HG03565 (cell line): Measurements from ENCODE around the gene RFX1.

ENCODE experiments used
- ATAC-seq: cut with Tn5 transposase; IDR thresholded peaks from one replicate; pipeline ENCODE4 v1.9.1; 2021; ENCODE audit warnings: mild to moderate bottlenecking, moderate library complexity; ENCODE audit not compliant: unreplicated experiment

Gene RFX1

DNA sequence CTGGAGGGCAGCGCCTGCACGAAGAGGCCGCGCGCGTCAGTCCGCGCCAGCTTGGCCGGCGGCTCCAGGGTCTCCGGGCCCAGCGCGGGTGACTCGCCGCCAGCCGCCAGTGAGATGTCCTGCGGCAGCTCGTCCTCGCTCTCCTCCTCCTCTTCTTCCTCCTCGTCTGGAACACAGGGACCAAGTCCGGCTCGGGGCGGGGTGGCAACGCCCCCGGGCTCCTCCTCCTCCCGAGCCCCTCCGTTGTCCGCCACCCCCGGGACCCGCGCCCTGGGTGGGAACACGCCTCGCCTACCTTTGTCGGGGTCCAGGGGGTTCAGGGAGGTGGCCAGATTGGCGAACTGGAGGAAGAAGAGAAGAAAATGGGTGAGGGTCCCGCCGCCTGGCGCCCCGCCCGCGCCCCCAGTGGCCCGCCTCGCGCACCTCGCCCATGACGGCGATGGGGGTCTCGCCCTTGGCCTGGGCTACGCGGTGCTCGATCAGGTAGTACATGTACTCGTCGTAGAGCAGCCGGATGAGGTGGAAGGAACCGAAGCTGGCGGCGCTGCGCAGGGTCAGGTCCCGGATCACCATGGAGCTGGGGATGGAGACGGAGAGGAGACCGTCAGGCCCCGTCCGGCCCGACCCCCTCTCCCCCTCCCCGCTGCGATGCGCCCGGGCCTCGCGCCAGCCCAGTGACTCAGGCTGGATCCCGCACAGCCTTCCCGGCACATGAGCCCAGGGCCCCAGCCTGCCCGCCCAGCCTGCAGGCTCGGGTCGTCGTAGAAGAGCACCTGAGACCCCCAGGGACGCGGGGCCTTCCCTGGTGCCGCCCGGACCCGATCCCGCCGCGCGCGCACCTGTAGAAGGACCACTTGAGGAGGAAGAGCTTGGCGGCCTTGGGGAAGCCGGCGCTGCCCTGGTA lies 43.2 kb downstream of the RFX1 start:
- no peak for ATAC-seq

DNA sequence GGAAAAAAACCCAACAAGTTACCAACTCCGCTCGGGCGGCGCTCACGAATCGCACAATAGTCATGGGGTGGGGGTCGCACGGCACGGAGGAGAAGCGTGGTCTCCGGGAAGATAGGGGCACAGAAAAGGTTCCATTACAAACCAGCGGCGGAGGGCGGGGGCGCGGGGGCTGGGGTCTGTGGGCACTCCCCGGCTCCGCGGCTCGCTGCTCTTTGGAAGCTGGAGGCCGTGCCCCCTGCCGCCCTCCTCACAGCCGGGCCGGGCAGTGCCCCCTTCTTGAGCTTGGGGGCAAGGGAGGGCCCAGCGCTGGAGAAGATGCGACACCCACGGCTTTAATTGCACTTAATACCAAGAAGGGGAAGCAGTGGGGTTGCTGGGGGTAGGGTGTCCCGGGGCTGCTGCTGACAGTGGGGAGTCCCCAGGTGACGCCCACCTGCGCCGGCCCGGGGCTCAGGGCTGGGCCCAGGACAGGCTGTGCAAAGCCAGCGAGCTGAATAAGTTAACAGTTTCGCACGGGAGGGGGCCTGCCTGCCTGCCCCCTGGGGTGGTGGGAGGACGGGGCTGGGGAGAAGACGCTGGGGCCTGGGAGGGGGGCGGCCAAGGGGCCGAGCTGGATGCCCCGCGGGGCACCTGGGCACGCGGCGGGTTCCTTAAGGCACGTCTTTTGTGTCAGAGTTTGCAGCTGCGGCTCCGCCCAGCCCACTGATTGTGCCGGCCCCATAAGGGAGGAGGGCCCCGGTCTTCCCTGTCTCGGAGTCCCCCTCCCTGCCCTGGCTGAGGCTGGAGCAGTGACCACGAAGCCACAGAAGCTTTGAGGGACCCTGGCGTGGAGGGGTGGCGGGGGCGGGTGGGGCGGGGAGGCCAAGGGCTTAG lies 44.1 kb downstream of the RFX1 start:
- ATAC-seq = no peak

DNA sequence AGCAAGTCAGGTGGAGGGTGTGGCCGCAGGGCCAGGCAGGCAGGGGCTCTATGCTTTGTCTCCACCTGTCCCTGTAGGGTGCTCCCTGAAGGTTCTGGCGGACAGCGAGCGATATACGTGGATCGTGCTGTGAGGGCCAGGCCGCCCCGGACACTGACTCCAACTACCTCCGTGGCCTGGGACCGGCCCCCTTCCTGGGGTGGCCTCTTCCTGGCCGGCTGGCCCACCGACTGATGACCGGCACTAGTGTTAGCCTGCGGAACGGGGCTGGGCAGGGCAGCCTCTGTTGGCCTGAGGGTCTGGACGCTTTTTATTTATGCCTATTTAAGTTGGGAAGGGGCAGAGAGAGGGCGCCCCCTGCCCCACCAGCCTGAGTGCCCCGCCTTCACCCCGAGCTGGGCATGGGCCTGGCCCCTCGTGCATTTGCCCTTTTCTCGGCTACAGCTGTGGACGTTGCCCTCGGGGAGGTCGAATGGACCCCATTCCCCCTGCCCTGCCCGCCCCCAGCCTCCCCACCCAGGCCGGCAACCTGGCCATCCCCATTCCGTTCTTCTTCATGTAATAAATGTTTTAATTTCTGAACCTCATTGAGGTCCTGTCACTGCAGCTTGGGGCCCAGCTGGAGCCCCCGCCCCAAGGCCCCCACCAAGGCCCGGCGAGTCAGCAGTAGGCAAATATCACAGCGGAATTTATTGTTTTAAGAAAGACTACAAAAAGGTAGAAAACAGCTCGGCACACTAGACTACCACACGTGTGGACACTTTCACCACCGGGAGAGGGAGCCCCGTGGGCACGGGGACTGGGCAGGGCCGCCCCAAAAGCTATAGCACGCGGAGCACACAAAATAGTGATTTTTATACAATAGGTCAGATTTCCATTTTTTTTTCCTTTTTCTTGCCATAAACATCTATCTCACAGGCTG lies 45.0 kb downstream of the RFX1 start:
- ATAC-seq = no peak

DNA sequence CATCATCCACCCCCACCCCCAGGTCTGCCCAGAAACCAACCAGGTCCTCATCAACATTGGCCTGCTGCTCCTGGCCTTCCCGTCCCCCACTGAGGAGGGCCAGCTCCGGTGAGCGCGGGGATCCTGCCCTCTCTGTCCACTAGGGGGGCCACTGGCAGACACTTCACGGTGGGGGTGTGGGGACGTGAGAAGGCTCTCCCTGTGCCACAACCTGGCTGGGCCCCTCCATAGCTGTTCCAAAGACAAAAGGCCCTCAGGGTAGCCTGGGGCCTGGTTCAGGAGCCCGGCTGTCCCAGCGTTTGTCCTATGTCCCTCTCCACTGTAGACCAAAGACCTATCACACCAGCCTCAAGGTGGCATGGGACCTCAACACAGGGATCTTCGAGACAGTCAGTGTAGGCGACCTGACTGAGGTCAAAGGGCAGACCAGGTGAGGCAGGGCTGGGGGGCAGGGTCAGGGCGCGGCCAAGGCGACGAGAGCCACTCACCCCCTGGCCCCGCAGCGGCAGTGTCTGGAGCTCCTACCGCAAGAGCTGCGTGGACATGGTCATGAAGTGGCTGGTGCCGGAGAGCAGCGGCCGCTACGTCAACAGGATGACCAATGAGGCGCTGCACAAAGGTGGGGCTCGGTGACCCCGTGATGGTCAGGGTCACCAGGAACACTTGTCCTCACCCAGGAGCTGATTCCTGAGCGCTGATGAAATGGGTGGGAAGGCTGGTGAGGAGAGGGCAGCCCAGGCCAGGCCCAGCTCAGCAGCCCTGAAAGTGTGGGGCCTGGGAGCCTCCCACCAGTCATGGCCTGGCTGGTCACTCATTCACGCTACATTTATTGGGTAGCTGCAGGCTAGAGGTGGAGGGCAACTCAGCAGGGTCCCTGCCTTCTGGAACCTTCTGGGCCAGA lies 45.9 kb downstream of the RFX1 start:
- ATAC-seq = no peak

DNA sequence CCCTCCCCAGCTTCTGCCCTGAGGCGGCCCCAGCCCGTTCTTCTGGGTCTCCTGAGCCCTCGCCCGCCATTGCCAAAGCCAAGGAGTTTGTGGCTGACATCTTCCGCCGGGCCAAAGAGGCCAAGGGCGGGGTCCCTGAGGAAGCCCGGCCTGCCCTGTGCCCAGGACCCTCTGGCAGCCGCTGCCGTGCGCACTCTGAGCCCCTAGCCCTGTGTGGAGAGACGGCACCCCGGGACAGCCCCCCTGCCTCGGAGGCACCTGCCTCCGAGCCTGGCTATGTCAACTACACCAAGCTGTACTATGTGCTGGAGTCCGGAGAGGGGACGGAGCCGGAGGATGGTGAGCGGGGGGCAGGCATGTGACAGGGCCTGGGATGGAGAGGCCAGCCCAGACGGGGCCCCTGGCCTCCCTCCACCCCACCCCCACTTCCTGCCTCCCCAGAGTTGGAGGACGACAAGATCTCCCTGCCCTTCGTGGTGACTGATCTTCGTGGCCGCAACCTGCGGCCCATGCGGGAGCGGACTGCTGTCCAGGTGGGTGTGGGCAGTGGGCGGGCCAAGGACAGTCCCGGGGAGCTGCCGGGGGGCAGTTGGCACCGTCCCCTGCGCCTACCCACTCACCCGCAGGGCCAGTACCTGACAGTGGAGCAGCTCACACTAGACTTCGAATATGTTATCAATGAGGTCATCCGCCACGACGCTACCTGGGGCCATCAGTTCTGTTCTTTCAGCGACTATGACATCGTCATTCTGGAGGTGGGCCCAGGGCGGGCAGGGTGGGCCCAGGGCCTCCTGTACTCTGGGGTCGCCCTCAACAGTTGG lies 46.8 kb downstream of the RFX1 start:
- no peak for ATAC-seq

DNA sequence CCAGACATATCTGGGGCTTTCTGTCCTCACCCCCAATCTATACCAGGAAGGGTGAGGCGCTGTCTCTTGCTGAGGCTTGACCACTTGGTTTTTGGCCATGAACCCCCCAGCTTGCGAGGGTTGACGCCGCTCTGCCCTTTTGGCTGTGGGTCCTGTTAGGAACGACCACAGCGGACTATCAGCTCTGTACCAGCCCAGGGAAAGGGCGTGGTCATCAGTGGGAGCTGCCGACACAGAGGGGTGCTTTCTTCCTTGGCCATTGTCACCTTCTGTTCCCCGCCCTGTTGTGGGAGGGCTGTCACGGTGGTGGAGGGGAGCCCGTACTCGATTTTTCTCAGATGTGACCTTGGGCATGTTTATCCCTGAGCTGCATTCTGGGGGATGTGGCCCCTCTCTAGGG lies 48.1 kb downstream of the RFX1 start:
- no peak for ATAC-seq

DNA sequence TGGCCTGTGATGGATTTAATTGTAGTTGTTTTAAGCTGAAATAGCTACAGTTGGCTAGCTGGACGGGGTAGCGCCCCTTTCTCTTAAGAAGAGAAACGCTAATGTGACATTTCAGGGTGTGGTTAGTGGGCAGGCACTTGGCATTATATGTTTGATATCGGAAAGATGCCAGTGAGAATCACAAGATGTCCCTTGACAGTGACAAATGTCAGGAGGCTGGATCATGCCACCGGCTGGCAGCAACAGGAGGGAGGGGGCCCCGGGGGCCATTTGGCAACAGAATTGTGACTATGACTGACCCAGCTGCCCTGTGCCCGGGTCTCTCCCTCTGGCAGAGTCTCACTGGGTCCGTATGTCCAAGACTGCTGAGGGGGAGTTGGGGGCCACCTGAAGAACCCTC lies 49.1 kb downstream of the RFX1 start:
- no peak for ATAC-seq

DNA sequence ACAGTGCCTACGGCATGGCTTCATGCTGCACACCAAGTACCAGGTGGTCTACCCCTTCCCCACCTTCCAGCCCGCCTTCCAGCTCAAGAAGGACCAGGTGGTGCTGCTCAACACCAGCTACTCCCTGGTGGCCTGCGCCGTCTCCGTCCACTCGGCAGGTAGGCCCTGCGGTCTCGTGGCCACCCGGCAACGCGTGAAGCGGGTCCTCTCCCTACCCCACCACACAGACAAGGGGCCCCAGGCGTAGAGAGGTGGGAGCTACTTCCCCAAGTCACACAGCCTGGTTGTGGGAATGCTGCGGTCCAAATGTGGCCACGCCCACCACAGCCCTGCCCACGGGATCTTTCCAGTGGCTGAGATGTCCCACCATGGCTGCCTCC lies 49.8 kb downstream of the RFX1 start:
- no peak for ATAC-seq

DNA sequence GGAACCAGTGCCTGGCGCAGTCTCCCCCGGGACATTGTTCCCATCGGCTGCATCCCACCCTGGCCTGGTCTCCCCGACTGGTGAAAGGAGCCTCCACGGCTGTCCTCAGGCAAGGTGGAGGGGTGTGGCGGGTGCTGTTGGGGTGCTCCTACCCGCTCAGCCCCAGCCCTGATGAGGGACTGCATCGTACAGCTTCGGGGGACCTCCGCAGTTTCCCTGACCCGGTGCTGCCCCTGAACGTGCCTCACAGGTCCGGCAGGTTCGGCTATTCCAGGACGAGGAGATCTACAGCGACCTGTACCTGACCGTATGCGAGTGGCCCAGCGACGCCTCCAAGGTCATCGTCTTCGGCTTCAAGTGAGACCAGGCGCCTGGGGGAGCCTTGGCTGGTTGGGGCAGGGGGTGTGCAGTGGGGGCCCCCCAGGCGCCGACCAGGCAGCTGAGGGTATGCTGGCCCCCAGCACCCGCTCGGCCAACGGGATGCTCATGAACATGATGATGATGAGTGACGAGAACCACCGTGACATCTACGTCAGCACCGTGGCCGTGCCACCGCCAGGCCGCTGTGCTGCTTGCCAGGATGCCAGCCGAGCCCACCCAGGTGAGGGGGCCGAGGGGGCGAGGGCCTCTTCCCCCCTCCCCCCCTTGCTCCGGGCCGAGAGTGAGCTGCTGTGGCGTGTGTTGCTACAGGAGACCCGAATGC lies 50.3 kb downstream of the RFX1 start:
- no peak for ATAC-seq

DNA sequence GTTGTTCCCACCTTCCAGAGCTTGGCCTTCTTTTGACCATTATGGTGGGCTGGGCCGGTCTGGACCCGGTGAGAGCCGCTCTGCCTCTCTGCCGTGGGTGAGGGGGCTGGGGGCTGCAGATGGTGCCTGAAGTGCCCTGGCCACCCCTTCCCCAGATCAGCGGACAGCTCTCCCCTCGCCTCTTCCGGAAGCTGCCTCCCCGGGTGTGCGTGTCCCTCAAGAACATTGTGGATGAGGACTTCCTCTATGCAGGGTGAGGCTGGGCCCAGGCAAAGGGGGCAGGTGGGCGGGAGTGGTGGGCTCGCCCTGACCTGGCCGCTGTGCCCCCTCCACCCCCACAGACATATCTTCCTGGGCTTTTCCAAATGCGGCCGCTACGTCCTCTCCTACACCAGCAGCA lies 51.9 kb downstream of the RFX1 start:
- ATAC-seq = no peak

DNA sequence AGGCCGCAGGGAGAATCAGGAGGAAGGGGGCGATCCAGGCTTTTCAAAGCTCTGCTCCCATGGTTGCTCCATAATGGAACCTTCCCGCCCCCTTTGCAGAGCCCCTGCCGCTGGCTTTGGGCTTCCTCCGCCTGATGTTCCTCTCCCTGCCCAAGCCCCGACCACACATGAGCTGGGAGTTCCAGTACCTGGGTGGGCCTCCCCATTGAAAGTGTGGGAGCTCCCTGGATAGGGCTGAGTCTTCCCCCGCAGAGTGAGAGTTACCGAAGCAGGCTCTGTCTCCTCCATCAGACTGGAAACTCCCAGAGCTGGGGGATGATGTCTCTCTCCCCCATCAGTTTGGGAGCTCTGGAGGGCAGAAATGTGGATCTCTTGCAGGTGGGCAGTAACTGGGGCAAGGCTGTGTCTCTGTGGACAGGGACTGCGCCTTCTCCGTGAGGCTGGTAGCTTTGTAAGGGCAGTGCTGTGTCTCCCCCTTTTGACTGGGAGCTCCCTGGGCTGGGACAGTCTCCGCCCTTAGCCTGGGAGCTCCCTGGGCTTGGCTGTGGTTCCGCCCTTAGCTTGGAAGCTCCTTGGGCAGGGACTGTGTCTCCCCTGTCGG lies 53.1 kb downstream of the RFX1 start:
- ATAC-seq = no peak

DNA sequence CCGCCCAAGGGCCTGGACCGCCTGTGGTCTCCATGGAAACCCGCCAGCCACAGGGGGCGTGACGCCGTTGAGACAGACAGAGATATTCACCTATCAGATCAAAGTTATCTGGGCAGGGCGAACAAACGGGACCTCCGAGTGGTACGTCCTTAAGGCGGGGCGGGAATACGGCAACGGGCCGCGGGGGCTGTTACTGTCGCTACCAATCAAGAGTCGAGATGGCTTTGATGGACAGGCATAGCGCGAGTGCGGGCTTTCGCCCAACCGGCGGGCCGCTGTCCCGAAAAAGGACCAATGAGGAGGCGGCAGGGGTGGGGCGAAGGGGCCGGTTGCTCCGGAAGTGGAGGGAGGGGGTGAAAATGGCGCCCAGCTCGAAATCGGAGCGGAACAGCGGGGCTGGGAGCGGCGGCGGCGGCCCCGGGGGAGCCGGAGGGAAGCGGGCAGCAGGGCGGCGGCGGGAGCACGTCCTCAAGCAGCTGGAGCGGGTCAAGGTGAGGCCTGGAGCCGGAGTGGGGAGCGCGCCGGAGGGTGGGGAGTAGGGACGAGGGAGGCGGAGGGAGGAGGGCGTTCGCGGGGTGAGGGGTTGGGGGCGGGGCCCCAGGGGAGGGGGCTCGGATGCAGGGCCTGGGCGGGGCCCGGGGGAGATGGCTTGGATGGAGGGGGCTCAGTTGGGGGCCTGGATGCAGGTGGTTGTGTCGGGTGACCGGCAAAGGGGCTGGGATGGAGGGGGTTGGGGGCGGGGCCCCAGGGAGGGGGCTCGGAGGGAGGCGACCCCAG lies 53.8 kb downstream of the RFX1 start, which contains the start of gene DCAF15:
DCAF15 (plus strand) TSS at position 356 of the 777 bp plus-strand sequence; CDS start at position 360, 4 bp downstream.
- ATAC-seq = peak; percentile 97

DNA sequence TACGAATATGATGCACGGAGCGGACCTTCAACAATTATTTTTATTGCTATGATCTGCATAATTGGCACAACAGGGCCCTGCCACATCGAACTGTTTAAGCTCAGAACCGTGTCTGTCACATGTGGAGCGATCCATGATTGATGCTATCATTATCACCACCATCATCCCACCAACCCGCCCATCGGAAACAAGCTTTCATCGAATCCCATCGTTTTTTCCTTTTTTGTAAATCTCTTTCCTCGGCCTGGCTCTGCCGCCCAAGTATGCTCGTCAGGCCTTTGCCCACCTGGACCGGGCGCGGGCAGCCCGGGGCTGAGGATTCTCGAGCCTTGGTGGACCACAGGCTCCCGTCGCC lies 54.3 kb downstream of the RFX1 start:
- ATAC-seq = no peak

DNA sequence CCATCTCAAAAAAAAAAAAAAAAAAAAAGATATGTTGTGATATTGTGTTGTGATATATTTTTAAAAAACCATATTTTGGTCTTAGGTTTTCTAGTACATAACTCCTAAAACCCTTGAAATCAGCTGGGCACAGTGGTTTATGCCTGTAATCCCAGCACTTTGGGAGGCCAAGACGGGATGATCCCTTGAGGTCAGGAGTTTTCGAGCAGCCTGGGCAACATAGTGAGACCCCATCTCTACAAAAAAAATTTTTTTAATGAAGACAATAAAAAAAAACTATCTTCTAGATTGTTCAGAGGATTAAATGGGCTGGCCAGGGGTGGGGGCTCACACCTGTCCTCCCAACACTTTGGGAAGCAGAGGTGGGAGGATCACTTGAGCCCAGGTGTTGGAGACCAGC lies 55.1 kb downstream of the RFX1 start:
- no peak for ATAC-seq

DNA sequence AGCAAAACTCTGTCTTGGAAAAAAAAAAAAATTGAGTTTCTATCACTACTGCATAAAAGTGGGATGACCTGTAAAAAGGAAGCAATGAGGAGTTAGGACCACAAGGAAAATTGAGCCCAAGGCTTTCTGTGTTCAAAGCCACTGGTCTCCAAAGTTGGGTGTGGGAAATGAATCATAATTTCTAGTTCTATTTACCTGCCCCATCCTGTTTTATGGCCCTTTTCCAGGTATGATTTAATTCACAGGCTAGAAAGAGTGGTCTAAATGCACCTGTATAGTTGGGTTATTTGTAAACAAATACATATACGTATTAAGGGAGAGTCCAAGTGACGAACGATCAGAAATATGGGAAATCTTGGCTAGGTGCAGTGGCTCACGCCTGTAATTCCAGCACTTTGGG lies 59.7 kb downstream of the RFX1 start:
- ATAC-seq = no peak

DNA sequence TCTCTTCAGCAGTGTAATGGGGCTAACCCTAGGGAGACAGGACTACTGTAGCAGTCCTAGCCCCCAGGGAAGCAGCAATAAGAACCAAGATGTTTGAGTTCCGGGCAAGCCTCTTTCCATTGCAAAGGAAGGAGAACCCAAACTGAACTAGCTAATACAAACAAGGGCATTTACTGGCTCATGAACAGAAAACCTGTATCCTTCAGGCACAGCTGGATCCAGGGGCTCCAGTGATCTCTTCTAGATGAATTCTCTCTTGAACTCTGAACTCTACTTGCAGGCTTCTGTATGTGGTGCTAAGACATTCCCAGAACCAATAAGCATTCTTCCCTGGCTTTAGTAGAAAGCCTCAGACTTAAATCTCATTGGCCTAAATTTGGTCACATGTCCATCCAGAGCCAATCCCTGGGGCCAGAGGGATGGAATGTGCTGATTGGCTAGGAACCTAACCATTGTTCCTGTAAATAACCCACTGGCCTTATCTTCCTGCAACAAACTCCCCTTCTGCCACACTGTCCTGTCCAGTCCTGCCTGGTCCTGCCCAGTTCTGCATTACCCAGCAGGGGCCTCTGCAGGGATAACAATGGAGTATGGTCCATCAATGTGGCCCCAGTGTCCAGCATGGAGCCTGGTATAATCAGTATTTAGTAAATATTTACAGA lies 64.0 kb downstream of the RFX1 start:
- no peak for ATAC-seq
